ENCODE measurements around the gene TAF11. TPM values are rescaled to one million over a fixed set of nuclear protein-coding genes. Genes with fewer than 3 reads are reported as not detected.

Gene TAF11
- total and polyA plus RNA-seq, 4 experiments from 2014 or later = 16.5 to 26.1 (median 22.5) TPM

GRCh38 chr6:34866509-34866908 is 21.3 kb downstream of the TAF11 start:
- H3K4me3 Mint-ChIP-seq = no peak overlapping the region
- H3K27ac Mint-ChIP-seq = no peak overlapping the region
- peaks cover 4 to 58% of the 10 kb centered on the region in 2 donors for H3K36me3 Mint-ChIP-seq
- H3K36me3 ChIP-seq (ENCODE audit: insufficient read depth, low read length) = peaks cover 8% of the 10 kb centered on the region
- intact Hi-C loops (cut with micrococcal nuclease) = loop anchor here (10.0 kb wide), 1 partner anchor 278 kb away; the partner anchor contains the start of gene TCP11
- no peaks in the 10 kb centered on the region for H3K27me3 ChIP-seq (ENCODE audit: insufficient read depth, low read length)
- H3K27ac ChIP-seq (ENCODE audit: low read depth, low read length) = no peak overlapping the region
- H3K27me3 Mint-ChIP-seq = no peaks in the 10 kb centered on the region
- no peaks in the 10 kb centered on the region for H3K9me3 Mint-ChIP-seq
- POLR2A ChIA-PET (ENCODE audit: partially characterized antibody) = no interaction called here
- H3K4me1 Mint-ChIP-seq = no peaks in the 10 kb centered on the region
- no peaks in the 10 kb centered on the region for H3K9me3 ChIP-seq (ENCODE audit: control insufficient read depth in 1 of 2, low read length in 2 of 2)
- no peaks in the 10 kb centered on the region for H3K4me1 ChIP-seq (ENCODE audit: insufficient read depth, low read length)
- DNase-seq = no peak
- H3K4me3 ChIP-seq (ENCODE audit: low read length in 2 of 2) = no peak overlapping the region
- CTCF ChIA-PET (ENCODE audit: partially characterized antibody) = interaction anchor here (0.6 kb wide), 1 partner anchor 1258 kb away, joined by 3 read pairs; no protein-coding TSS in a partner anchor

GRCh38 chr6:34865107-34865506 is 22.7 kb downstream of the TAF11 start:
- H3K4me1 Mint-ChIP-seq = no peaks in the 10 kb centered on the region
- no peak overlapping the region for H3K4me3 Mint-ChIP-seq
- ChIA-PET POLR2A (ENCODE audit: partially characterized antibody) (no interaction called here), CTCF (ENCODE audit: partially characterized antibody) (no interaction called here)
- H3K4me3 ChIP-seq (ENCODE audit: low read length in 2 of 2) = no peak overlapping the region
- no peaks in the 10 kb centered on the region for H3K4me1 ChIP-seq (ENCODE audit: insufficient read depth, low read length)
- no peaks in the 10 kb centered on the region for H3K27me3 ChIP-seq (ENCODE audit: insufficient read depth, low read length)
- intact Hi-C loops (cut with micrococcal nuclease) = loop anchor here (10.0 kb wide), 1 partner anchor 280 kb away; the partner anchor contains the start of gene TCP11
- H3K27ac Mint-ChIP-seq = peak overlapping the region in 1 of 7 donors; percentile 4
- no peaks in the 10 kb centered on the region for H3K27me3 Mint-ChIP-seq
- DNase-seq = no peak
- peaks cover 2 to 52% of the 10 kb centered on the region in 2 donors for H3K36me3 Mint-ChIP-seq
- no peaks in the 10 kb centered on the region for H3K36me3 ChIP-seq (ENCODE audit: insufficient read depth, low read length)
- H3K9me3 Mint-ChIP-seq = no peaks in the 10 kb centered on the region
- H3K9me3 ChIP-seq (ENCODE audit: control insufficient read depth in 1 of 2, low read length in 2 of 2) = no peaks in the 10 kb centered on the region
- no peak overlapping the region for H3K27ac ChIP-seq (ENCODE audit: low read depth, low read length)

- no peak for DNase-seq
- H3K36me3 Mint-ChIP-seq = peaks cover 5 to 55% of the 10 kb centered on the region in 2 donors
- Histone ChIP-seq H3K9me3 (ENCODE audit: control insufficient read depth in 1 of 2, low read length in 2 of 2) (no peaks in the 10 kb centered on the region), H3K4me3 (ENCODE audit: low read length in 2 of 2) (no peak overlapping the region), H3K27ac (ENCODE audit: low read depth, low read length) (no peak overlapping the region), H3K4me1 (ENCODE audit: insufficient read depth, low read length) (no peaks in the 10 kb centered on the region), H3K27me3 (ENCODE audit: insufficient read depth, low read length) (no peaks in the 10 kb centered on the region), H3K36me3 (ENCODE audit: insufficient read depth, low read length) (peaks cover 5% of the 10 kb centered on the region)
- ChIA-PET POLR2A (ENCODE audit: partially characterized antibody) (no interaction called here), CTCF (ENCODE audit: partially characterized antibody) (no interaction called here)
- intact Hi-C loops (cut with micrococcal nuclease) = loop anchor here (10.0 kb wide), 1 partner anchor 281 kb away; the partner anchor contains the start of gene TCP11
- H3K4me1 Mint-ChIP-seq = no peaks in the 10 kb centered on the region
- no peak overlapping the region for H3K4me3 Mint-ChIP-seq
- H3K9me3 Mint-ChIP-seq = no peaks in the 10 kb centered on the region
- no peaks in the 10 kb centered on the region for H3K27me3 Mint-ChIP-seq
- H3K27ac Mint-ChIP-seq = peak overlapping the region in 1 of 7 donors; percentile 42
Observed at GRCh38 chr6:34864007-34864406, 23.8 kb downstream of the TAF11 start.

- Histone ChIP-seq H3K9me3 (ENCODE audit: control insufficient read depth in 1 of 2, low read length in 2 of 2) (no peaks in the 10 kb centered on the region), H3K27me3 (ENCODE audit: insufficient read depth, low read length) (no peaks in the 10 kb centered on the region), H3K4me1 (ENCODE audit: insufficient read depth, low read length) (no peaks in the 10 kb centered on the region), H3K27ac (ENCODE audit: low read depth, low read length) (no peak overlapping the region), H3K36me3 (ENCODE audit: insufficient read depth, low read length) (peaks cover 37% of the 10 kb centered on the region), H3K4me3 (ENCODE audit: low read length in 2 of 2) (no peak overlapping the region)
- Mint-ChIP-seq H3K27ac (peak overlapping the region in 1 of 7 donors; percentile 21), H3K4me3 (no peak overlapping the region), H3K4me1 (no peaks in the 10 kb centered on the region), H3K27me3 (no peaks in the 10 kb centered on the region), H3K9me3 (no peaks in the 10 kb centered on the region), H3K36me3 (peaks cover 30 to 72% of the 10 kb centered on the region in 2 donors)
- ChIA-PET CTCF (ENCODE audit: partially characterized antibody) (no interaction called here), POLR2A (ENCODE audit: partially characterized antibody) (no interaction called here)
- no peak for DNase-seq
- intact Hi-C loops (cut with micrococcal nuclease) = loop anchor here (10.0 kb wide), 1 partner anchor 284 kb away; the partner anchor contains the start of gene TCP11
Observed at GRCh38 chr6:34860776-34861175, 27.1 kb downstream of the TAF11 start.

- no peaks in the 10 kb centered on the region for H3K9me3 ChIP-seq (ENCODE audit: control insufficient read depth in 1 of 2, low read length in 2 of 2)
- H3K36me3 ChIP-seq (ENCODE audit: insufficient read depth, low read length) = peaks cover 42% of the 10 kb centered on the region
- H3K27me3 Mint-ChIP-seq = no peaks in the 10 kb centered on the region
- H3K4me1 ChIP-seq (ENCODE audit: insufficient read depth, low read length) = no peaks in the 10 kb centered on the region
- ChIA-PET CTCF (ENCODE audit: partially characterized antibody) (no interaction called here), POLR2A (ENCODE audit: partially characterized antibody) (no interaction called here)
- H3K9me3 Mint-ChIP-seq = no peaks in the 10 kb centered on the region
- H3K27me3 ChIP-seq (ENCODE audit: insufficient read depth, low read length) = no peaks in the 10 kb centered on the region
- H3K27ac ChIP-seq (ENCODE audit: low read depth, low read length) = no peak overlapping the region
- peaks cover 33 to 78% of the 10 kb centered on the region in 2 donors for H3K36me3 Mint-ChIP-seq
- H3K4me3 Mint-ChIP-seq = no peak overlapping the region
- H3K4me1 Mint-ChIP-seq = no peaks in the 10 kb centered on the region
- H3K4me3 ChIP-seq (ENCODE audit: low read length in 2 of 2) = no peak overlapping the region
- intact Hi-C loops (cut with micrococcal nuclease) = loop anchor here (10.0 kb wide), 1 partner anchor 285 kb away; the partner anchor contains the start of gene TCP11
- DNase-seq = no peak
- no peak overlapping the region for H3K27ac Mint-ChIP-seq
Observed at GRCh38 chr6:34859951-34860350, 27.9 kb downstream of the TAF11 start.

GRCh38 chr6:34858681-34859080 is 29.2 kb downstream of the TAF11 start:
- H3K4me1 ChIP-seq (ENCODE audit: insufficient read depth, low read length) = no peaks in the 10 kb centered on the region
- Mint-ChIP-seq H3K4me1 (no peaks in the 10 kb centered on the region), H3K4me3 (no peak overlapping the region), H3K27ac (no peak overlapping the region), H3K36me3 (peaks cover 33 to 72% of the 10 kb centered on the region in 2 donors), H3K9me3 (no peaks in the 10 kb centered on the region), H3K27me3 (no peaks in the 10 kb centered on the region)
- H3K36me3 ChIP-seq (ENCODE audit: insufficient read depth, low read length) = peaks cover 42% of the 10 kb centered on the region
- H3K4me3 ChIP-seq (ENCODE audit: low read length in 2 of 2) = no peak overlapping the region
- H3K27ac ChIP-seq (ENCODE audit: low read depth, low read length) = no peak overlapping the region
- intact Hi-C loops (cut with micrococcal nuclease) = no loop called here
- no peaks in the 10 kb centered on the region for H3K27me3 ChIP-seq (ENCODE audit: insufficient read depth, low read length)
- no peak for DNase-seq
- ChIA-PET CTCF (ENCODE audit: partially characterized antibody) (no interaction called here), POLR2A (ENCODE audit: partially characterized antibody) (no interaction called here)
- no peaks in the 10 kb centered on the region for H3K9me3 ChIP-seq (ENCODE audit: control insufficient read depth in 1 of 2, low read length in 2 of 2)

- no peak overlapping the region for H3K4me3 Mint-ChIP-seq
- no peaks in the 10 kb centered on the region for H3K4me1 Mint-ChIP-seq
- H3K27me3 Mint-ChIP-seq = no peaks in the 10 kb centered on the region
- H3K27me3 ChIP-seq (ENCODE audit: insufficient read depth, low read length) = no peaks in the 10 kb centered on the region
- no peaks in the 10 kb centered on the region for H3K4me1 ChIP-seq (ENCODE audit: insufficient read depth, low read length)
- peaks cover 42% of the 10 kb centered on the region for H3K36me3 ChIP-seq (ENCODE audit: insufficient read depth, low read length)
- H3K9me3 ChIP-seq (ENCODE audit: control insufficient read depth in 1 of 2, low read length in 2 of 2) = no peaks in the 10 kb centered on the region
- H3K27ac ChIP-seq (ENCODE audit: low read depth, low read length) = no peak overlapping the region
- intact Hi-C loops (cut with micrococcal nuclease) = no loop called here
- ChIA-PET POLR2A (ENCODE audit: partially characterized antibody) (interaction anchor here (0.5 kb wide), 1 partner anchor 440 kb away, joined by 3 read pairs; no protein-coding TSS in a partner anchor), CTCF (ENCODE audit: partially characterized antibody) (no interaction called here)
- no peak for DNase-seq
- H3K9me3 Mint-ChIP-seq = no peaks in the 10 kb centered on the region
- H3K4me3 ChIP-seq (ENCODE audit: low read length in 2 of 2) = no peak overlapping the region
- H3K27ac Mint-ChIP-seq = no peak overlapping the region
- peaks cover 46 to 81% of the 10 kb centered on the region in 2 donors for H3K36me3 Mint-ChIP-seq
Observed at GRCh38 chr6:34855463-34855862, 32.4 kb downstream of the TAF11 start.
